Endothelial cell of umbilical vein (primary cell): Measurements from ENCODE around the gene LZIC. TPM values are rescaled to one million over a fixed set of nuclear protein-coding genes. Genes with fewer than 3 reads are reported as not detected.

Source experiments
- BruUV-seq: library from RNA; stranded (reverse); fragments of 400-500 nt; replicated peaks from 2 replicates; lab custom pipeline; 2021; lab: Mats Ljungman, UMichigan
- CTCF ChIA-PET: fragments of 300-600, 350-600 bp; sonication (Branson Sonifier 250); formaldehyde crosslinking; loops from one replicate; lab custom pipeline; 2021; ENCODE audit warnings: antibody characterized with exemption, inconsistent platforms; lab: Charles Lee
- POLR2A ChIA-PET: fragments of 300-600, 350-600 bp; sonication (Branson Sonifier 250); formaldehyde crosslinking; loops from one replicate; lab custom pipeline; 2021; ENCODE audit warnings: antibody characterized with exemption, inconsistent platforms; lab: Charles Lee
- DNase-seq: peaks from one replicate; pipeline ENCODE4 v3.0.0-alpha.2; 2011; ENCODE audit warnings: low read depth, low spot score
- FAIRE-seq: peaks from 2 replicates; lab custom pipeline; 2011; peaks lifted over from hg19 to GRCh38; lab: Jason Lieb, UNC
- H2AFZ ChIP-seq: 2 replicates; pipeline ENCODE4 v1.6.0; 2012; ENCODE audit warnings: low read depth, low read length, control low read depth, inconsistent platforms
- H3K27ac ChIP-seq: 2 replicates; pipeline ENCODE4 v1.5.1; 2011; ENCODE audit warnings: low read depth, mild to moderate bottlenecking, control low read depth, low read length, moderate library complexity; ENCODE audit not compliant: insufficient read depth
- H3K27me3 ChIP-seq, 2 experiments: 2 replicates each; pipeline versions ENCODE4 v1.6.0 to v1.6.1; 2011; ENCODE audit warnings: low read length in 2 of 2, mixed read lengths in 1 of 2; ENCODE audit not compliant: control insufficient read depth in 2 of 2, insufficient read depth in 2 of 2
- H3K36me3 ChIP-seq, 2 experiments: 2 replicates in 1 of 2; 3 replicates in 1 of 2; pipeline ENCODE4 v1.5.1; 2011; ENCODE audit warnings: low read length in 2 of 2, mild to moderate bottlenecking in 1 of 2, moderate library complexity in 1 of 2; ENCODE audit not compliant: control insufficient read depth in 2 of 2, insufficient read depth in 2 of 2; ENCODE audit errors: extremely low read depth in 1 of 2
- H3K4me1 ChIP-seq: 3 replicates; pipeline ENCODE4 v1.5.1; 2011; ENCODE audit warnings: mild to moderate bottlenecking, low read length; ENCODE audit not compliant: control insufficient read depth, insufficient read depth; ENCODE audit errors: extremely low read depth
- H3K4me2 ChIP-seq: 2 replicates; pipeline ENCODE4 v1.6.1; 2011; ENCODE audit warnings: low read length, control low read depth, mixed read lengths; ENCODE audit not compliant: insufficient read depth
- H3K4me3 ChIP-seq, 3 experiments: fragments of 200-600 bp in 1 of 3; sonication (generic), shearing (Covaris generic) in 1 of 3; replicated peaks in 1 of 3; 2 replicates each; pipeline ENCODE4 v1.5.1; 2011 to 2016; ENCODE audit warnings: control low read depth in 3 of 3, low read length in 3 of 3, mild to moderate bottlenecking in 2 of 3, inconsistent platforms in 1 of 3, low read depth in 1 of 3, moderate library complexity in 1 of 3; ENCODE audit not compliant: insufficient read depth in 1 of 3
- H3K79me2 ChIP-seq: 2 replicates; pipeline ENCODE4 v1.6.0; 2012; ENCODE audit warnings: low read length, inconsistent platforms; ENCODE audit not compliant: control insufficient read depth, insufficient read depth
- H3K9ac ChIP-seq: replicated peaks from 2 replicates; pipeline ENCODE3; 2011; ENCODE audit warnings: low read length, control low read depth; ENCODE audit not compliant: insufficient read depth; ENCODE audit errors: extremely low read depth
- H3K9me1 ChIP-seq: replicated peaks from 3 replicates; pipeline ENCODE4 v1.6.0; 2011; ENCODE audit warnings: mild to moderate bottlenecking, low read length; ENCODE audit not compliant: control insufficient read depth, insufficient read depth; ENCODE audit errors: extremely low read depth
- H3K9me3 ChIP-seq: replicated peaks from 2 replicates; pipeline ENCODE4 v1.5.1; 2012; ENCODE audit warnings: low read length, inconsistent platforms; ENCODE audit not compliant: control insufficient read depth, insufficient read depth
- H4K20me1 ChIP-seq: replicated peaks from 2 replicates; pipeline ENCODE3; 2011; ENCODE audit warnings: mild to moderate bottlenecking, low read length; ENCODE audit not compliant: control insufficient read depth, insufficient read depth; ENCODE audit errors: extremely low read depth
- EZH2 ChIP-seq: IDR thresholded peaks from 2 replicates; pipeline ENCODE4 v1.6.1; 2012; ENCODE audit warnings: borderline replicate concordance, low read depth, mild to moderate bottlenecking, moderate library complexity, low read length, inconsistent platforms; ENCODE audit not compliant: severe bottlenecking
- FOS ChIP-seq: IDR thresholded peaks from 2 replicates; pipeline ENCODE4 v1.6.1; 2011; ENCODE audit warnings: mild to moderate bottlenecking, low read length, moderate library complexity, borderline replicate concordance; ENCODE audit not compliant: insufficient read depth
- GATA2 ChIP-seq: IDR thresholded peaks from 2 replicates; pipeline ENCODE4 v1.7.0; 2011; ENCODE audit warnings: low read depth, mild to moderate bottlenecking, moderate library complexity, mixed read lengths, low read length; ENCODE audit not compliant: insufficient read length, insufficient read depth
- JUN ChIP-seq: IDR thresholded peaks from 2 replicates; pipeline ENCODE4 v1.6.1; 2011; ENCODE audit warnings: borderline replicate concordance, low read depth; ENCODE audit not compliant: insufficient read length, insufficient read depth
- MYC ChIP-seq: IDR thresholded peaks from one replicate; pipeline ENCODE4 v1.6.1; 2011; ENCODE audit warnings: mild to moderate bottlenecking, low read depth, low read length
- POLR2A ChIP-seq: IDR thresholded peaks from 2 replicates; pipeline ENCODE4 v1.6.1; 2012; ENCODE audit warnings: low read depth, mild to moderate bottlenecking, control low read depth, low read length
- POLR2AphosphoS5 ChIP-seq: IDR thresholded peaks from 2 replicates; pipeline ENCODE4 v1.6.1; 2012; ENCODE audit warnings: low read depth, mild to moderate bottlenecking, control low read depth, low read length, moderate library complexity; ENCODE audit not compliant: insufficient read depth
- dilution Hi-C: fragments of 300-500 bp; cut with MboI; formaldehyde crosslinking; loops from one replicate; pipeline ENCODE4 v1.15.0; 2019; ENCODE audit warnings: low sequenced_read_pairs; ENCODE audit not compliant: extremely low pct_ligation_motif_present
- intact Hi-C: fragments of 100-400 bp; cut with micrococcal nuclease; formaldehyde crosslinking; loops from one replicate; pipeline ENCODE4 v1.10.0; 2022
- polyA plus RNA-seq, 4 experiments: library from polyadenylated mRNA; depleted of rRNA in 3 of 4; stranded (reverse) in 3 of 4; unstranded in 1 of 4; fragments of >200 nt; gene quantifications; 2 replicates each; pipeline versions ENCODE4 v1.2.1 to v1.2.3, GENCODE V29; 2011 to 2012; ENCODE audit warnings: missing spikeins in 1 of 4
- total RNA-seq: library from RNA; stranded (reverse); gene quantifications from 2 replicates; pipeline ENCODE4 v1.2.3, GENCODE V29; 2021
- TF ChIP-seq, protein P1 (sequence below), 2 donors: IDR thresholded peaks; 1 replicate in 1 of 2; 2 replicates in 1 of 2; pipeline ENCODE4 v1.5.1; 2011; ENCODE audit warnings: low read length in 2 of 2, mild to moderate bottlenecking in 2 of 2, moderate library complexity in 2 of 2, control low read depth in 1 of 2, inconsistent platforms in 1 of 2, low read depth in 1 of 2; ENCODE audit not compliant: insufficient read depth in 1 of 2; ENCODE audit errors: extremely low read depth in 1 of 2
- TF ChIP-seq, protein P2 (sequence below): IDR thresholded peaks from 2 replicates; pipeline ENCODE4 v1.6.1; 2011; ENCODE audit not compliant: insufficient read depth, insufficient read length

The LZIC gene
- total and polyA plus RNA-seq, 2 donors (not counting 3 experiments of a cell fraction or from before 2014, with no cell fraction given) = 3.7 to 23.4 TPM

DNA sequence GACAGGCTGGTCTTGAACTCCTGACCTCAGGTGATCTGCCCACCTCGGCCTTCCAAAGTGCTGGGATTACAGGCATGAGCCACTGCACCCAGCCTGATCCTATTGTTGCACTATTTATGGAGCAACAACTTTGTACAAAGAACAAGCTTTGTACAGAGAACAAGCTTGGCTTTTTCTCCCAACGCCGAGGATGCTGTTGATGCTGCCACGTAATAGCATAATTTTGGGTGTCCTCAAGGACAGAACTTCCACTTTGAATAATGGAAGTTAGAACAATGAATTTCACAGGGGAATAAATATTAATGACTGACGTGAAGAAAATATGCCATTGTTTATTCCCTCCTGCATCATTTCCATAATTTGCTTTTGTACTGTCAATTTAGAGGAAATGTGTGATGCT, 41.1 kb upstream of the LZIC start:
- Histone ChIP-seq H3K9ac (no peak overlapping the region), H3K79me2 (no peaks in the 10 kb centered on the region), H2AFZ (no peak overlapping the region), H3K4me2 (no peak overlapping the region), H3K4me1 (no peaks in the 10 kb centered on the region), H3K27me3 (peaks cover 0 to under 1% of the 10 kb centered on the region in 2 experiments), H3K4me3 (no peak overlapping the region), H3K9me3 (no peaks in the 10 kb centered on the region), H3K27ac (no peak overlapping the region), H4K20me1 (no peaks in the 10 kb centered on the region), H3K9me1 (no peaks in the 10 kb centered on the region), H3K36me3 (peaks cover 0 to 2% of the 10 kb centered on the region in 2 experiments)
- no peak for FAIRE-seq
- no peak for DNase-seq
- ChIA-PET CTCF (interaction anchor here (3.0 kb wide), 1 partner anchor 34 kb away, joined by 9 read pairs; no protein-coding TSS in a partner anchor), POLR2A (no interaction called here)
- BruUV-seq = no TSS peak
- dilution Hi-C loops = no loop called here
- TF ChIP-seq, protein P1, sequence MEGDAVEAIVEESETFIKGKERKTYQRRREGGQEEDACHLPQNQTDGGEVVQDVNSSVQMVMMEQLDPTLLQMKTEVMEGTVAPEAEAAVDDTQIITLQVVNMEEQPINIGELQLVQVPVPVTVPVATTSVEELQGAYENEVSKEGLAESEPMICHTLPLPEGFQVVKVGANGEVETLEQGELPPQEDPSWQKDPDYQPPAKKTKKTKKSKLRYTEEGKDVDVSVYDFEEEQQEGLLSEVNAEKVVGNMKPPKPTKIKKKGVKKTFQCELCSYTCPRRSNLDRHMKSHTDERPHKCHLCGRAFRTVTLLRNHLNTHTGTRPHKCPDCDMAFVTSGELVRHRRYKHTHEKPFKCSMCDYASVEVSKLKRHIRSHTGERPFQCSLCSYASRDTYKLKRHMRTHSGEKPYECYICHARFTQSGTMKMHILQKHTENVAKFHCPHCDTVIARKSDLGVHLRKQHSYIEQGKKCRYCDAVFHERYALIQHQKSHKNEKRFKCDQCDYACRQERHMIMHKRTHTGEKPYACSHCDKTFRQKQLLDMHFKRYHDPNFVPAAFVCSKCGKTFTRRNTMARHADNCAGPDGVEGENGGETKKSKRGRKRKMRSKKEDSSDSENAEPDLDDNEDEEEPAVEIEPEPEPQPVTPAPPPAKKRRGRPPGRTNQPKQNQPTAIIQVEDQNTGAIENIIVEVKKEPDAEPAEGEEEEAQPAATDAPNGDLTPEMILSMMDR (IDR thresholded peaks at IDR 0.05; ENCODE audit: extremely low read depth in 1 of 2, insufficient read depth in 1 of 2, low read depth in 1 of 2, low read length in 2 of 2) = no peak
- TF ChIP-seq EZH2 = no peak
- no peak for TF ChIP-seq MYC
- no peak for TF ChIP-seq POLR2A
- no peak for TF ChIP-seq POLR2AphosphoS5
- no peak for TF ChIP-seq FOS
- no peak for TF ChIP-seq GATA2
- TF ChIP-seq JUN = no peak
- TF ChIP-seq, protein P2, sequence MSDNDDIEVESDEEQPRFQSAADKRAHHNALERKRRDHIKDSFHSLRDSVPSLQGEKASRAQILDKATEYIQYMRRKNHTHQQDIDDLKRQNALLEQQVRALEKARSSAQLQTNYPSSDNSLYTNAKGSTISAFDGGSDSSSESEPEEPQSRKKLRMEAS = no peak
- intact Hi-C loops = no loop called here
